Measurements from ENCODE around the gene CYP2D6. TPM values are rescaled to one million over a fixed set of nuclear protein-coding genes. Genes with fewer than 3 reads are reported as not detected.
A peak's percentile ranks its signal among the peaks of the same experiment; 100 is the strongest.
"Not testable (repeated sequence)": the region's sequence is repeated elsewhere in the genome, so short reads cannot be mapped to it uniquely, and the experiment has no call there.

CYP2D6 gene
- total and polyA plus RNA-seq, 2 of the 13 experiments (the other 11 are each of a cell fraction or from before 2014, with no cell fraction given), result 1.0 to 3.7 TPM

- peaks cover 12% of the 10 kb centered on the region for H3K4me1 ChIP-seq (ENCODE audit: insufficient read depth, low read length)
- FAIRE-seq; H3K27me3 ChIP-seq (ENCODE audit: control insufficient read depth in 1 of 2, insufficient read depth in 2 of 2, low read length in 2 of 2); H3K4me2 ChIP-seq (ENCODE audit: low read depth, low read length); CTCF ChIA-PET (ENCODE audit: low intra/inter-chr PET ratio, low total read pairs); H3K9ac ChIP-seq (ENCODE audit: insufficient read depth, low read depth, low read length); ATAC-seq; H3K9me3 ChIP-seq (ENCODE audit: low read length); H3K79me2 ChIP-seq (ENCODE audit: insufficient read depth, low read length); BruUV-seq (replicated peaks); H4K20me1 ChIP-seq (ENCODE audit: insufficient read depth, low read length); H2AFZ ChIP-seq (ENCODE audit: low read length); H3K4me3 ChIP-seq (replicated peaks in 1 of 3; ENCODE audit: insufficient read depth in 1 of 3, low read depth in 2 of 3, low read length in 3 of 3); intact Hi-C loops (cut with micrococcal nuclease; ENCODE audit: unreplicated experiment); POLR2A ChIA-PET; H3K27ac ChIP-seq (ENCODE audit: extremely low read length, insufficient read depth, low read length); in situ Hi-C loops (cut with HindIII; ENCODE audit: extremely low pct_ligation_motif_present, low pct_unique_long_range_greater_than_20kb); H3K36me3 ChIP-seq (replicated peaks in 1 of 2; ENCODE audit: control insufficient read depth in 1 of 2, insufficient read depth in 2 of 2, low read length in 2 of 2); DNase-seq (ENCODE audit: low spot score): not testable (repeated sequence)
- WGBS (ENCODE audit: low lambda C conversion rate), result no CpG with 5 or more reads among the region's 4 CpGs
These were observed 7.1 kb downstream of the CYP2D6 start for GRCh38 chr22:42123529-42123928.

GRCh38 chr22:42120231-42121021 is 10.2 kb downstream of the CYP2D6 start:
- FAIRE-seq; POLR2A ChIA-PET; BruUV-seq (replicated peaks); CTCF ChIA-PET (ENCODE audit: low intra/inter-chr PET ratio, low total read pairs); H2AFZ ChIP-seq (ENCODE audit: low read length); H3K79me2 ChIP-seq (ENCODE audit: insufficient read depth, low read length); H3K9me3 ChIP-seq (ENCODE audit: low read length); H3K4me3 ChIP-seq (replicated peaks in 1 of 3; ENCODE audit: insufficient read depth in 1 of 3, low read depth in 2 of 3, low read length in 3 of 3); H4K20me1 ChIP-seq (ENCODE audit: insufficient read depth, low read length); ATAC-seq; H3K36me3 ChIP-seq (replicated peaks in 1 of 2; ENCODE audit: control insufficient read depth in 1 of 2, insufficient read depth in 2 of 2, low read length in 2 of 2); H3K27ac ChIP-seq (ENCODE audit: extremely low read length, insufficient read depth, low read length); intact Hi-C loops (cut with micrococcal nuclease; ENCODE audit: unreplicated experiment); in situ Hi-C loops (cut with HindIII; ENCODE audit: extremely low pct_ligation_motif_present, low pct_unique_long_range_greater_than_20kb); H3K27me3 ChIP-seq (ENCODE audit: control insufficient read depth in 1 of 2, insufficient read depth in 2 of 2, low read length in 2 of 2); DNase-seq (ENCODE audit: low spot score); H3K9ac ChIP-seq (ENCODE audit: insufficient read depth, low read depth, low read length): not testable (repeated sequence)
- Histone ChIP-seq H3K4me2 (ENCODE audit: low read depth, low read length) (0 out of 2 replicates have a peak overlapping the region, but pooled peaks have one; percentile 1), H3K4me1 (ENCODE audit: insufficient read depth, low read length) (peaks cover 12% of the 10 kb centered on the region)
- WGBS (ENCODE audit: low lambda C conversion rate), result 86% methylated on average over 15 of the region's 15 CpGs

Measured in HepG2 (cell line).